Esophagus squamous epithelium (tissue), 4 donors: ENCODE data around the gene ZNF471.

Source experiments
- POLR2A ChIP-seq, 4 donors: fragments of 450-650 bp; IDR thresholded peaks; one replicate each; pipeline ENCODE4 v1.6.1; 2017; ENCODE audit warnings: antibody characterized with exemption in 4 of 4, mild to moderate bottlenecking in 4 of 4, moderate library complexity in 3 of 4
- TF ChIP-seq, protein P1 (sequence below), 6 experiments: fragments of 450-650 bp in 4 of 6; fragments of 200-600 bp in 2 of 6; sonication (generic) in 2 of 6; IDR thresholded peaks; one replicate each; pipeline ENCODE4 v1.5.1; 2016 to 2019; ENCODE audit warnings: antibody characterized with exemption in 6 of 6, mild to moderate bottlenecking in 4 of 6, moderate library complexity in 4 of 6

DNA sequence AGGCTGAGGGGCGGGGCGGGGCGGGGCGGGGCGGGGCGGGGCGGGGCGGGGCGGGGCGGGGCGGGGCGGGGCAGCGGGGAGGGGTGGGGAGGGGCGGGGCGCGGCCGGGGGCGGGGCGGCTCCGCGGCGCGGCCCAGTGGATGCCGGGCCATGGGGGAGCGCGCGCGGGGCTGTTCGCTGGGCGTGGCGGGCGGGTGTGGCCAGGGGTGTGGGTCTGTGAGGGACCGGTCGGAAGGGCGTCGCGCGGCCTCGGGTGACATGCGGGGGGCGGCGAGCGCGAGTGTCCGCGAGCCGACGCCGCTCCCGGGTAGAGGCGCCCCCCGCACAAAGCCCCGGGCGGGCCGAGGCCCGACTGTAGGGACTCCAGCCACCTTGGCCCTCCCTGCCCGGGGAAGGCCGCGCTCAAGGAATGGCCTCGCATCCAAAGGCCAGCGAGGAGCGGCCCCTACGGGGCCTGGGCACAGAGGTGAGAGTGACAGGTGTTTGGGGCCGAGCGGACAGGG lies 31.2 kb downstream of the ZNF471 start, which contains the start of gene ZFP28:
- TF ChIP-seq POLR2A (IDR thresholded peaks at IDR 0.05): no peak
- TF ChIP-seq, protein P1, sequence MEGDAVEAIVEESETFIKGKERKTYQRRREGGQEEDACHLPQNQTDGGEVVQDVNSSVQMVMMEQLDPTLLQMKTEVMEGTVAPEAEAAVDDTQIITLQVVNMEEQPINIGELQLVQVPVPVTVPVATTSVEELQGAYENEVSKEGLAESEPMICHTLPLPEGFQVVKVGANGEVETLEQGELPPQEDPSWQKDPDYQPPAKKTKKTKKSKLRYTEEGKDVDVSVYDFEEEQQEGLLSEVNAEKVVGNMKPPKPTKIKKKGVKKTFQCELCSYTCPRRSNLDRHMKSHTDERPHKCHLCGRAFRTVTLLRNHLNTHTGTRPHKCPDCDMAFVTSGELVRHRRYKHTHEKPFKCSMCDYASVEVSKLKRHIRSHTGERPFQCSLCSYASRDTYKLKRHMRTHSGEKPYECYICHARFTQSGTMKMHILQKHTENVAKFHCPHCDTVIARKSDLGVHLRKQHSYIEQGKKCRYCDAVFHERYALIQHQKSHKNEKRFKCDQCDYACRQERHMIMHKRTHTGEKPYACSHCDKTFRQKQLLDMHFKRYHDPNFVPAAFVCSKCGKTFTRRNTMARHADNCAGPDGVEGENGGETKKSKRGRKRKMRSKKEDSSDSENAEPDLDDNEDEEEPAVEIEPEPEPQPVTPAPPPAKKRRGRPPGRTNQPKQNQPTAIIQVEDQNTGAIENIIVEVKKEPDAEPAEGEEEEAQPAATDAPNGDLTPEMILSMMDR (IDR thresholded peaks at IDR 0.05): no peak
